Neural cell (in vitro differentiated cells): ENCODE data around the gene HOATZ. TPM values are rescaled to one million over a fixed set of nuclear protein-coding genes. Genes with fewer than 3 reads are reported as not detected.

Experiments used
- H2AFZ ChIP-seq: fragments of 200-600, 300-800 bp; sonication (generic), shearing (Covaris generic); 2 replicates; pipeline ENCODE4 v1.6.0; 2014; ENCODE audit warnings: low read depth, mild to moderate bottlenecking, antibody characterized with exemption, low read length, moderate library complexity
- H3F3A ChIP-seq: fragments of 200-600 bp; shearing (Covaris generic); 2 replicates; pipeline ENCODE4 v1.6.1; 2016; ENCODE audit warnings: mild to moderate bottlenecking, moderate library complexity, mixed read lengths, antibody characterized with exemption, low read length; ENCODE audit not compliant: insufficient read depth, poor library complexity, severe bottlenecking
- H3K27ac ChIP-seq: fragments of 200-600, 300-800 bp; sonication (generic), shearing (Covaris generic); 2 replicates; pipeline ENCODE4 v1.5.1; 2014; ENCODE audit warnings: mild to moderate bottlenecking, low read length, moderate library complexity
- H3K27me3 ChIP-seq: fragments of 300-800, 200-600 bp; sonication (generic), shearing (Covaris generic); 2 replicates; pipeline ENCODE4 v1.6.0; 2014; ENCODE audit warnings: mild to moderate bottlenecking, low read depth, low read length, moderate library complexity; ENCODE audit not compliant: insufficient read depth
- H3K36me3 ChIP-seq: fragments of 300-800, 200-600 bp; sonication (generic), shearing (Covaris generic); 2 replicates; pipeline ENCODE4 v1.5.1; 2014; ENCODE audit warnings: mild to moderate bottlenecking, antibody characterized with exemption, low read length, moderate library complexity; ENCODE audit not compliant: insufficient read depth
- H3K4me2 ChIP-seq: fragments of 300-800, 200-600 bp; sonication (generic), shearing (Covaris generic); 2 replicates; pipeline ENCODE4 v1.6.0; 2014; ENCODE audit warnings: mild to moderate bottlenecking, low read length
- H3K4me3 ChIP-seq: fragments of 300-800, 200-600 bp; sonication (generic), shearing (Covaris generic); 2 replicates; pipeline ENCODE4 v1.5.1; 2014; ENCODE audit warnings: mild to moderate bottlenecking, low read length, moderate library complexity
- H3K79me2 ChIP-seq: fragments of 200-600 bp; shearing (Covaris generic); replicated peaks from 2 replicates; pipeline ENCODE4 v1.6.0; 2014; ENCODE audit warnings: mild to moderate bottlenecking, low read length, moderate library complexity; ENCODE audit not compliant: insufficient read depth
- H3K9ac ChIP-seq: fragments of 300-800, 200-600 bp; sonication (generic), shearing (Covaris generic); 2 replicates; pipeline ENCODE4 v1.6.1; 2016; ENCODE audit warnings: mild to moderate bottlenecking, low read length, mixed read lengths
- H3K9me2 ChIP-seq: fragments of 200-600 bp; shearing (Covaris generic); 2 replicates; pipeline ENCODE4 v1.6.1; 2016; ENCODE audit warnings: mild to moderate bottlenecking, low read length, mixed read lengths; ENCODE audit not compliant: insufficient read depth
- H3K9me3 ChIP-seq: fragments of 200-600, 300-800 bp; sonication (generic), shearing (Covaris generic); 2 replicates; pipeline ENCODE4 v1.6.1; 2016; ENCODE audit warnings: mild to moderate bottlenecking, mixed run types, low read length, moderate library complexity, mixed read lengths
- H4K20me1 ChIP-seq: fragments of 200-600 bp; shearing (Covaris generic); 2 replicates; pipeline ENCODE4 v1.6.1; 2016; ENCODE audit warnings: mild to moderate bottlenecking, mixed run types; ENCODE audit not compliant: insufficient read depth
- EP300 ChIP-seq: fragments of 450-650 bp; conservative IDR thresholded peaks from 2 replicates; pipeline ENCODE4 v1.6.1; 2014; ENCODE audit warnings: antibody characterized with exemption, mild to moderate bottlenecking, moderate library complexity; ENCODE audit not compliant: poor library complexity, severe bottlenecking
- MXI1 ChIP-seq: fragments of 450-650 bp; conservative IDR thresholded peaks from 2 replicates; pipeline ENCODE4 v1.6.1; 2014; ENCODE audit warnings: antibody characterized with exemption, mild to moderate bottlenecking; ENCODE audit not compliant: poor library complexity, severe bottlenecking
- RAD21 ChIP-seq: fragments of 450-650 bp; conservative IDR thresholded peaks from 2 replicates; pipeline ENCODE4 v1.6.1; 2014; ENCODE audit warnings: antibody characterized with exemption, mild to moderate bottlenecking, moderate library complexity
- SMC3 ChIP-seq: fragments of 450-650 bp; conservative IDR thresholded peaks from 2 replicates; pipeline ENCODE4 v1.6.1; 2014; ENCODE audit warnings: antibody characterized with exemption, mild to moderate bottlenecking, moderate library complexity; ENCODE audit not compliant: poor library complexity
- TAF1 ChIP-seq: IDR thresholded peaks from 2 replicates; pipeline ENCODE4 v1.6.1; 2012; ENCODE audit warnings: low read depth
- polyA plus RNA-seq: library from polyadenylated mRNA; depleted of rRNA; stranded (reverse); fragments of >200 nt; gene quantifications from 2 replicates; pipeline ENCODE4 v1.2.3, GENCODE V29; 2014
- TF ChIP-seq, protein P1 (sequence below): IDR thresholded peaks from 2 replicates; pipeline ENCODE4 v1.6.1; 2012; ENCODE audit warnings: borderline replicate concordance
- TF ChIP-seq, protein P2 (sequence below): fragments of 450-650 bp; IDR thresholded peaks from 2 replicates; pipeline ENCODE4 v1.5.1; 2014; ENCODE audit warnings: antibody characterized with exemption, mild to moderate bottlenecking, moderate library complexity; ENCODE audit not compliant: poor library complexity, severe bottlenecking

HOATZ gene
- polyA plus RNA-seq, 1 donor from 2014 or later: not detected

DNA sequence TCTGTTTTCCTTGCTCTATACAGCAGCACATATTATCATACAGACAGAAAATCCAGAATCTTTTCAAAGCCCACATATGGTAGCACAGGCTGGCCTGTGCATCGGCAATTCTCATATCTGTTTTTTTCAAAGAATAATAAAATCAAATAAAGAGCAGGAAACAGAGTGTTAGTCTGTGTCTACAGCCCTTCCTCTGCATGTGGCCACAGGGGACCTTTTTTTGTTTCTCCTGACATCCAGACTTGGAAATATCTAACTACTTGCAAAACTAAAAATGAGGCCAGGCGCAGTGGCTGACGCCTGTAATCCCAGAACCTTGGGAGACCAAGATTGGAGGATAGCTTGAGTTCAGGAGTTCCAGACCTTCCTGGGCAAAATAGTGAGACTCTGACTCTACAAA is 46.2 kb downstream of the HOATZ start:
- Histone ChIP-seq H3K9ac (no peak overlapping the region), H2AFZ (no peak overlapping the region), H4K20me1 (no peaks in the 10 kb centered on the region), H3K27me3 (no peaks in the 10 kb centered on the region), H3K9me3 (no peaks in the 10 kb centered on the region), H3F3A (no peaks in the 10 kb centered on the region), H3K9me2 (no peaks in the 10 kb centered on the region), H3K79me2 (no peaks in the 10 kb centered on the region), H3K4me2 (no peak overlapping the region), H3K27ac (no peak overlapping the region), H3K36me3 (no peaks in the 10 kb centered on the region), H3K4me3 (no peak overlapping the region)
- TF ChIP-seq EP300 (no peak), MXI1 (no peak)

DNA sequence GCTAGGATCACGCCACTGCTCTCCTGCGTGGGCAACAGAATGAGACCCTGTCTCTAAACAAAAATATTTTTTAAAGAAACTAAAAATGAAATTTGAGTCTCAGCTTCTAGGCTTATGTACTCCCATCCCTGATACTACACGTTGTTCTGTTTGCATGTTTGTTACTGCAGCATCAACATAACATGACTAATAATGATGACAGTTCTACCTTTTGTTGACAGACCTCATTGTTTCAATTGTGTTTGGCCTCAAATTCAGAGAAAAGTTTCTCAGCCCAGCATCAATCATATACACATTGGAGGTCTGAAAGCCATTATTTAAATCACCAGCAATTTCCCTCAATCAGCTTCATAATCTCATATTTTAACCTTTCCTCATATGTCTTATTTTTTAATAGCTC is 46.7 kb downstream of the HOATZ start:
- Histone ChIP-seq H3K79me2 (no peaks in the 10 kb centered on the region), H2AFZ (no peak overlapping the region), H3K4me3 (no peak overlapping the region), H3K9ac (no peak overlapping the region), H4K20me1 (no peaks in the 10 kb centered on the region), H3K9me2 (no peaks in the 10 kb centered on the region), H3K36me3 (no peaks in the 10 kb centered on the region), H3K27me3 (no peaks in the 10 kb centered on the region), H3F3A (no peaks in the 10 kb centered on the region), H3K4me2 (no peak overlapping the region), H3K27ac (no peak overlapping the region), H3K9me3 (no peaks in the 10 kb centered on the region)
- TF ChIP-seq RAD21 (no peak), SMC3 (no peak), MXI1 (no peak)

DNA sequence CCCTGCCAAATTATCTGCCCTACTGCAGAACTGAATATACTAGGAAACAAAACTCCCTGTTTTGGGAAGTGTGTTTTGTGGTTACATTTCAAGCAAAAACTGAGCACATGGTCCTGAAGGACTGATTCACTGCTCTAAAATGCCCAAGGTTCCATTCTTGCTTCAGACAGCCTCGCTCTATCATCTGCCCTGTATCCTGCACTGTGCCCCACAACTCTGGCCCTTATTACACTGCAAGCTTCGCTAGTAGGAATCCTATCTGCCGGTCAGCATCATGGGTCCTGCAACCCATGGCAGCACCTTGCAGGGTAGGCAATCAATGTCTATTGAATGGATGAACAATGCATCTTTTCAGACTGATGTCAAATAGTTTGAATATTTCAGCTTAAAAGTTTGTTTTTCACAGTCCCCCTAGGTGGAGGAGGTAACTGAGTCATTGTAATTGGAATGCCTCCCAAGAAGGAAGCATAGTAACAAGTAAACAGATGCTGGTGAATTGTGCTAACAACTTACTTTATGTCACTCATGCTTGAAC is 47.3 kb downstream of the HOATZ start:
- no peak for TF ChIP-seq MXI1
- no peak for TF ChIP-seq TAF1
- TF ChIP-seq, protein P1, sequence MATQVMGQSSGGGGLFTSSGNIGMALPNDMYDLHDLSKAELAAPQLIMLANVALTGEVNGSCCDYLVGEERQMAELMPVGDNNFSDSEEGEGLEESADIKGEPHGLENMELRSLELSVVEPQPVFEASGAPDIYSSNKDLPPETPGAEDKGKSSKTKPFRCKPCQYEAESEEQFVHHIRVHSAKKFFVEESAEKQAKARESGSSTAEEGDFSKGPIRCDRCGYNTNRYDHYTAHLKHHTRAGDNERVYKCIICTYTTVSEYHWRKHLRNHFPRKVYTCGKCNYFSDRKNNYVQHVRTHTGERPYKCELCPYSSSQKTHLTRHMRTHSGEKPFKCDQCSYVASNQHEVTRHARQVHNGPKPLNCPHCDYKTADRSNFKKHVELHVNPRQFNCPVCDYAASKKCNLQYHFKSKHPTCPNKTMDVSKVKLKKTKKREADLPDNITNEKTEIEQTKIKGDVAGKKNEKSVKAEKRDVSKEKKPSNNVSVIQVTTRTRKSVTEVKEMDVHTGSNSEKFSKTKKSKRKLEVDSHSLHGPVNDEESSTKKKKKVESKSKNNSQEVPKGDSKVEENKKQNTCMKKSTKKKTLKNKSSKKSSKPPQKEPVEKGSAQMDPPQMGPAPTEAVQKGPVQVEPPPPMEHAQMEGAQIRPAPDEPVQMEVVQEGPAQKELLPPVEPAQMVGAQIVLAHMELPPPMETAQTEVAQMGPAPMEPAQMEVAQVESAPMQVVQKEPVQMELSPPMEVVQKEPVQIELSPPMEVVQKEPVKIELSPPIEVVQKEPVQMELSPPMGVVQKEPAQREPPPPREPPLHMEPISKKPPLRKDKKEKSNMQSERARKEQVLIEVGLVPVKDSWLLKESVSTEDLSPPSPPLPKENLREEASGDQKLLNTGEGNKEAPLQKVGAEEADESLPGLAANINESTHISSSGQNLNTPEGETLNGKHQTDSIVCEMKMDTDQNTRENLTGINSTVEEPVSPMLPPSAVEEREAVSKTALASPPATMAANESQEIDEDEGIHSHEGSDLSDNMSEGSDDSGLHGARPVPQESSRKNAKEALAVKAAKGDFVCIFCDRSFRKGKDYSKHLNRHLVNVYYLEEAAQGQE: no peak
- no peak for TF ChIP-seq SMC3
- TF ChIP-seq, protein P2, sequence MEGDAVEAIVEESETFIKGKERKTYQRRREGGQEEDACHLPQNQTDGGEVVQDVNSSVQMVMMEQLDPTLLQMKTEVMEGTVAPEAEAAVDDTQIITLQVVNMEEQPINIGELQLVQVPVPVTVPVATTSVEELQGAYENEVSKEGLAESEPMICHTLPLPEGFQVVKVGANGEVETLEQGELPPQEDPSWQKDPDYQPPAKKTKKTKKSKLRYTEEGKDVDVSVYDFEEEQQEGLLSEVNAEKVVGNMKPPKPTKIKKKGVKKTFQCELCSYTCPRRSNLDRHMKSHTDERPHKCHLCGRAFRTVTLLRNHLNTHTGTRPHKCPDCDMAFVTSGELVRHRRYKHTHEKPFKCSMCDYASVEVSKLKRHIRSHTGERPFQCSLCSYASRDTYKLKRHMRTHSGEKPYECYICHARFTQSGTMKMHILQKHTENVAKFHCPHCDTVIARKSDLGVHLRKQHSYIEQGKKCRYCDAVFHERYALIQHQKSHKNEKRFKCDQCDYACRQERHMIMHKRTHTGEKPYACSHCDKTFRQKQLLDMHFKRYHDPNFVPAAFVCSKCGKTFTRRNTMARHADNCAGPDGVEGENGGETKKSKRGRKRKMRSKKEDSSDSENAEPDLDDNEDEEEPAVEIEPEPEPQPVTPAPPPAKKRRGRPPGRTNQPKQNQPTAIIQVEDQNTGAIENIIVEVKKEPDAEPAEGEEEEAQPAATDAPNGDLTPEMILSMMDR: no peak
- TF ChIP-seq EP300: no peak
- Histone ChIP-seq H3K9me2 (no peaks in the 10 kb centered on the region), H3K9me3 (no peaks in the 10 kb centered on the region), H2AFZ (no peak overlapping the region), H3K4me2 (no peak overlapping the region), H3K9ac (no peak overlapping the region), H3F3A (no peaks in the 10 kb centered on the region), H3K4me3 (no peak overlapping the region), H3K27me3 (no peaks in the 10 kb centered on the region), H4K20me1 (no peaks in the 10 kb centered on the region), H3K36me3 (no peaks in the 10 kb centered on the region), H3K79me2 (no peaks in the 10 kb centered on the region), H3K27ac (no peak overlapping the region)
